K562 (cell line): ENCODE data around the gene HBB. TPM values are rescaled to one million over a fixed set of nuclear protein-coding genes. Genes with fewer than 3 reads are reported as not detected.
A peak's percentile ranks its signal among the peaks of the same experiment; 100 is the strongest.

Experiments
- ARHGAP35 ChIP-seq: fragments of 450-650 bp; IDR thresholded peaks from 2 replicates; pipeline ENCODE4 v1.6.1; 2018; ENCODE audit not compliant: partially characterized antibody
- BRCA1 ChIP-seq, 2 experiments: fragments of 450-650 bp in 1 of 2; sonication (generic) in 1 of 2; formaldehyde crosslinking in 1 of 2; IDR thresholded peaks; 2 replicates each; pipeline versions ENCODE4 v1.5.0 to v1.6.1; 2017 to 2020; ENCODE audit warnings: mild to moderate bottlenecking in 1 of 2, missing genetic modification reagents in 1 of 2
- CCAR2 ChIP-seq: fragments of 200-400 bp; formaldehyde crosslinking; IDR thresholded peaks from 2 replicates; pipeline ENCODE4 v1.6.1; 2017; ENCODE audit warnings: mild to moderate bottlenecking, low read depth, low read length
- CCNT2 ChIP-seq: IDR thresholded peaks from 2 replicates; pipeline ENCODE4 v1.6.1; 2011; ENCODE audit warnings: borderline replicate concordance, low read depth, mild to moderate bottlenecking, moderate library complexity, mixed read lengths, low read length; ENCODE audit not compliant: insufficient read length; ENCODE audit errors: extremely low read depth
- CREBBP ChIP-seq: IDR thresholded peaks from one replicate; pipeline ENCODE4 v1.6.1; 2012; ENCODE audit warnings: low read depth, mild to moderate bottlenecking, control low read depth, inconsistent platforms, low read length
- EHMT2 ChIP-seq: fragments of 450-650 bp; IDR thresholded peaks from 2 replicates; pipeline ENCODE4 v1.6.1; 2018; ENCODE audit warnings: antibody characterized with exemption
- HOXB6 ChIP-seq: fragments of 250-450 bp; sonication (Bioruptor Pico); IDR thresholded peaks from 2 replicates; pipeline ENCODE4 v1.5.1; 2022; ENCODE audit warnings: mild to moderate bottlenecking, borderline replicate concordance
- RBM39 ChIP-seq: fragments of 200-400 bp; formaldehyde crosslinking; optimal IDR thresholded peaks from 2 replicates; pipeline ENCODE3; 2018; ENCODE audit warnings: low read depth, low read length
- RUNX1 ChIP-seq: sonication (generic); IDR thresholded peaks from 2 replicates; pipeline ENCODE4 v1.6.1; 2016; ENCODE audit warnings: antibody characterized with exemption, low read depth
- SAFB ChIP-seq: fragments of 200-400 bp; formaldehyde crosslinking; IDR thresholded peaks from 2 replicates; pipeline ENCODE4 v1.6.1; 2017; ENCODE audit warnings: low read depth, low read length, borderline replicate concordance
- SIX5 ChIP-seq, 2 experiments: IDR thresholded peaks; 2 replicates each; pipeline ENCODE4 v1.6.1; 2011; ENCODE audit warnings: low read length in 2 of 2, borderline replicate concordance in 1 of 2, low read depth in 1 of 2, mild to moderate bottlenecking in 1 of 2, moderate library complexity in 1 of 2; ENCODE audit not compliant: insufficient read depth in 1 of 2
- TEAD4 ChIP-seq, 2 experiments: sonication (generic) in 1 of 2; formaldehyde crosslinking in 1 of 2; IDR thresholded peaks; 2 replicates each; pipeline versions ENCODE4 v1.6.1 to v1.8.0; 2012 to 2022; ENCODE audit warnings: borderline replicate concordance in 1 of 2, inconsistent platforms in 1 of 2, low read length in 1 of 2, mild to moderate bottlenecking in 1 of 2, missing genetic modification reagents in 1 of 2
- ZFPM2 ChIP-seq: fragments of 250-450 bp; sonication (Bioruptor Pico); IDR thresholded peaks from 2 replicates; pipeline ENCODE4 v1.5.1; 2022; ENCODE audit warnings: mild to moderate bottlenecking
- polyA plus RNA-seq, 8 experiments: library from polyadenylated mRNA; depleted of rRNA in 4 of 8; stranded (reverse) in 5 of 8; unstranded in 3 of 8; fragments of >200 nt; fragmentation: Nextera tagmentation in 2 of 8; fragmentation: Illumina TruSeq in 1 of 8; extraction: Ambion mirVana in 2 of 8; extraction: Trizol in 1 of 8; gene quantifications; 2 replicates each; pipeline versions ENCODE4 v1.2.1 to v1.2.3, GENCODE V29; 2011 to 2014; ENCODE audit warnings: inconsistent platforms in 1 of 8, missing spikeins in 1 of 8
- total RNA-seq, 7 experiments: library from RNA; depleted of rRNA in 6 of 7; stranded (reverse); fragments of >200 nt in 6 of 7; fragmentation: Illumina TruSeq in 2 of 7; extraction: Trizol in 2 of 7; gene quantifications; 2 replicates each; pipeline versions ENCODE4 v1.2.1 to v1.2.3, GENCODE V29; 2011 to 2021; ENCODE audit warnings: low replicate concordance in 1 of 7
- TF ChIP-seq, protein P1 (sequence below): fragments of 450-650 bp; IDR thresholded peaks from 2 replicates; pipeline ENCODE4 v1.6.1; 2017; ENCODE audit warnings: mild to moderate bottlenecking, moderate library complexity
- TF ChIP-seq, protein P2 (sequence below), 2 experiments: fragments of 450-650 bp in 1 of 2; sonication (generic) in 1 of 2; formaldehyde crosslinking in 1 of 2; IDR thresholded peaks; 2 replicates each; pipeline versions ENCODE4 v1.7.1 to v1.9.0; 2016 to 2022; ENCODE audit warnings: inconsistent platforms in 1 of 2, mild to moderate bottlenecking in 1 of 2, missing genetic modification reagents in 1 of 2

Gene HBB
- total and polyA plus RNA-seq, 9 of the 15 experiments (the other 6 are each of a cell fraction or from before 2014, with no cell fraction given), result 0.33 to 3.4 (median 1.2) TPM; not detected in 2

DNA sequence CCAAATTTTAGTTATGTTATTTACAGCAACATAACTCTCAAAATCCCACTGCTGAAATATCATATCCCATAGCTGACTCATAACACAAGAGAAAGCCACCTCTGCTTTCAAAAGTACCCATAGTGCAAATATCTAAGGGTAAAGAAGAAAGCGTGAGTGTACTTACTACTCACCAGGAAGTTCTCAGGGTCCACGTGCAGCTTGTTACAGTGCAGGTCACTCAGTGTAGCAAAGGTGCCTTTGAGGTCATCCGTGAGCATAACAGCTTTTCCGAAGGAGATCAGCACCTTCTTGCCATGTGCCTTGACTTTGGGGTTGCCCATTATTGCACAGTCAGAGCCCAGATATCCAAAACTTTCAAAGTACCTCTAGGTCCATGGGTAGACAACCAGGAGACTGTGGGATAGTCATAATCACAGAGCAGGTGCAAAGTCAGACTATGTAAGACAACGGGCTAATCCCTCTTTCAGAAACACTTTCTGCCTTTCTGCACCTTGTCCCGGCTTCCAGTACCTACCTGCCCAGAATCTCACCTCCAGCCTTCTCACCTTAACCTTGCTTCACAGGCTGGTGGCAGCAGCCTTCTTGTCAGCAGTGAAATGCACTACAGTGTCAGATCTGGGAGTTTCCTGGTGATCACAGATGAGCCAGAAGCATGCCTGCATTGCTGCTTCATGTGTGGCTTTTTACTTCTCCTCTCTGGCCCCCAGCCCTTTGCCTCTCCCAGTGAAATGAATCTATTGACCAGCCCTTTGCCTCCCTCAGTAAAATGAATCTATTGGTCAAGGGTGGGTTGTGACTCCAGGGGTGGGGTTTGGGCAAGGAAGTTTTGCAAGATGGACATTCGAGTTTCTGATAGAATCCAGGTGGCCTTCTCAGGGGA lies 16.3 kb upstream of the HBB start (continued):
- TF ChIP-seq CREBBP (no peak), HOXB6 (CRISPR knock-in tag) (no peak), RUNX1 (0 out of 2 replicates have a peak, but pooled peaks have one; percentile 24), EHMT2 (0 out of 2 replicates have a peak, but pooled peaks have one; percentile 28), CCNT2 (peak; percentile 49), BRCA1 (IDR thresholded peaks at IDR 0.05) (no peak), BRCA1 (CRISPR knock-in tag; IDR thresholded peaks at IDR 0.05) (no peak), TEAD4 (IDR thresholded peaks at IDR 0.05; ENCODE audit: low read length) (no peak), TEAD4 (CRISPR knock-in tag; IDR thresholded peaks at IDR 0.05; ENCODE audit: borderline replicate concordance) (no peak), RBM39 (no peak), SAFB (no peak), ZFPM2 (CRISPR knock-in tag) (no peak), SIX5 (IDR thresholded peaks at IDR 0.05; ENCODE audit: borderline replicate concordance in 1 of 2, insufficient read depth in 1 of 2, low read depth in 1 of 2, low read length in 2 of 2) (no peak), ARHGAP35 (no peak), CCAR2 (no peak)
- TF ChIP-seq, protein P1, sequence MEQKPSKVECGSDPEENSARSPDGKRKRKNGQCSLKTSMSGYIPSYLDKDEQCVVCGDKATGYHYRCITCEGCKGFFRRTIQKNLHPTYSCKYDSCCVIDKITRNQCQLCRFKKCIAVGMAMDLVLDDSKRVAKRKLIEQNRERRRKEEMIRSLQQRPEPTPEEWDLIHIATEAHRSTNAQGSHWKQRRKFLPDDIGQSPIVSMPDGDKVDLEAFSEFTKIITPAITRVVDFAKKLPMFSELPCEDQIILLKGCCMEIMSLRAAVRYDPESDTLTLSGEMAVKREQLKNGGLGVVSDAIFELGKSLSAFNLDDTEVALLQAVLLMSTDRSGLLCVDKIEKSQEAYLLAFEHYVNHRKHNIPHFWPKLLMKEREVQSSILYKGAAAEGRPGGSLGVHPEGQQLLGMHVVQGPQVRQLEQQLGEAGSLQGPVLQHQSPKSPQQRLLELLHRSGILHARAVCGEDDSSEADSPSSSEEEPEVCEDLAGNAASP, result 0 out of 2 replicates have a peak, but pooled peaks have one; percentile 44
- TF ChIP-seq, protein P2, sequence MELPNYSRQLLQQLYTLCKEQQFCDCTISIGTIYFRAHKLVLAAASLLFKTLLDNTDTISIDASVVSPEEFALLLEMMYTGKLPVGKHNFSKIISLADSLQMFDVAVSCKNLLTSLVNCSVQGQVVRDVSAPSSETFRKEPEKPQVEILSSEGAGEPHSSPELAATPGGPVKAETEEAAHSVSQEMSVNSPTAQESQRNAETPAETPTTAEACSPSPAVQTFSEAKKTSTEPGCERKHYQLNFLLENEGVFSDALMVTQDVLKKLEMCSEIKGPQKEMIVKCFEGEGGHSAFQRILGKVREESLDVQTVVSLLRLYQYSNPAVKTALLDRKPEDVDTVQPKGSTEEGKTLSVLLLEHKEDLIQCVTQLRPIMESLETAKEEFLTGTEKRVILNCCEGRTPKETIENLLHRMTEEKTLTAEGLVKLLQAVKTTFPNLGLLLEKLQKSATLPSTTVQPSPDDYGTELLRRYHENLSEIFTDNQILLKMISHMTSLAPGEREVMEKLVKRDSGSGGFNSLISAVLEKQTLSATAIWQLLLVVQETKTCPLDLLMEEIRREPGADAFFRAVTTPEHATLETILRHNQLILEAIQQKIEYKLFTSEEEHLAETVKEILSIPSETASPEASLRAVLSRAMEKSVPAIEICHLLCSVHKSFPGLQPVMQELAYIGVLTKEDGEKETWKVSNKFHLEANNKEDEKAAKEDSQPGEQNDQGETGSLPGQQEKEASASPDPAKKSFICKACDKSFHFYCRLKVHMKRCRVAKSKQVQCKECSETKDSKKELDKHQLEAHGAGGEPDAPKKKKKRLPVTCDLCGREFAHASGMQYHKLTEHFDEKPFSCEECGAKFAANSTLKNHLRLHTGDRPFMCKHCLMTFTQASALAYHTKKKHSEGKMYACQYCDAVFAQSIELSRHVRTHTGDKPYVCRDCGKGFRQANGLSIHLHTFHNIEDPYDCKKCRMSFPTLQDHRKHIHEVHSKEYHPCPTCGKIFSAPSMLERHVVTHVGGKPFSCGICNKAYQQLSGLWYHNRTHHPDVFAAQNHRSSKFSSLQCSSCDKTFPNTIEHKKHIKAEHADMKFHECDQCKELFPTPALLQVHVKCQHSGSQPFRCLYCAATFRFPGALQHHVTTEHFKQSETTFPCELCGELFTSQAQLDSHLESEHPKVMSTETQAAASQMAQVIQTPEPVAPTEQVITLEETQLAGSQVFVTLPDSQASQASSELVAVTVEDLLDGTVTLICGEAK (IDR thresholded peaks at IDR 0.05), result no peak
- TF ChIP-seq, protein P2 (CRISPR knock-in tag; IDR thresholded peaks at IDR 0.05), result no peak
